K562 (cell line): Measurements from ENCODE around the gene DYNLT2. TPM values are rescaled to one million over a fixed set of nuclear protein-coding genes. Genes with fewer than 3 reads are reported as not detected.

Experiments
- DMBX1 ChIP-seq: fragments of 250-450 bp; sonication (Bioruptor Pico); IDR thresholded peaks from 2 replicates; pipeline ENCODE4 v1.8.0; 2022; ENCODE audit warnings: inconsistent platforms, mild to moderate bottlenecking, moderate library complexity, borderline replicate concordance
- FOSL1 ChIP-seq: fragments of 200-800 bp; sonication (Bioruptor generic); conservative IDR thresholded peaks from 2 replicates; pipeline ENCODE4 v1.6.1; 2016; ENCODE audit warnings: missing genetic modification characterization, missing compliant biosample characterization
- REST ChIP-seq, 2 experiments: fragments of 450-650 bp; formaldehyde crosslinking in 1 of 2; IDR thresholded peaks; 2 replicates each; pipeline versions ENCODE4 v1.4.0 to v1.6.1; 2014 to 2020; ENCODE audit warnings: mild to moderate bottlenecking in 2 of 2, borderline replicate concordance in 1 of 2, low read depth in 1 of 2
- ZNF583 ChIP-seq: fragments of 250-450 bp; sonication (Bioruptor Pico); IDR thresholded peaks from 2 replicates; pipeline ENCODE4 v1.4.0; 2020
- polyA plus RNA-seq, 8 experiments: library from polyadenylated mRNA; depleted of rRNA in 4 of 8; stranded (reverse) in 5 of 8; unstranded in 3 of 8; fragments of >200 nt; fragmentation: Nextera tagmentation in 2 of 8; fragmentation: Illumina TruSeq in 1 of 8; extraction: Ambion mirVana in 2 of 8; extraction: Trizol in 1 of 8; gene quantifications; 2 replicates each; pipeline versions ENCODE4 v1.2.1 to v1.2.3, GENCODE V29; 2011 to 2014; ENCODE audit warnings: inconsistent platforms in 1 of 8, missing spikeins in 1 of 8
- total RNA-seq, 7 experiments: library from RNA; depleted of rRNA in 6 of 7; stranded (reverse); fragments of >200 nt in 6 of 7; fragmentation: Illumina TruSeq in 2 of 7; extraction: Trizol in 2 of 7; gene quantifications; 2 replicates each; pipeline versions ENCODE4 v1.2.1 to v1.2.3, GENCODE V29; 2011 to 2021; ENCODE audit warnings: low replicate concordance in 1 of 7
- TF ChIP-seq, protein P1 (sequence below): fragments of 450-650 bp; IDR thresholded peaks from 2 replicates; pipeline ENCODE4 v1.6.1; 2016; ENCODE audit warnings: borderline replicate concordance
- TF ChIP-seq, protein P2 (sequence below): fragments of 250-450 bp; sonication (Bioruptor Pico); IDR thresholded peaks from 2 replicates; pipeline ENCODE4 v1.8.0; 2021; ENCODE audit warnings: moderate library complexity, mild to moderate bottlenecking, inconsistent platforms
- TF ChIP-seq, protein P3 (sequence below): fragments of 250-450 bp; sonication (Bioruptor Pico); IDR thresholded peaks from 2 replicates; pipeline ENCODE4 v1.4.0; 2020

The DYNLT2 gene
- total and polyA plus RNA-seq, 9 of the 15 experiments (the other 6 are each of a cell fraction or from before 2014, with no cell fraction given) = 2.0 to 12.8 (median 6.3) TPM

DNA sequence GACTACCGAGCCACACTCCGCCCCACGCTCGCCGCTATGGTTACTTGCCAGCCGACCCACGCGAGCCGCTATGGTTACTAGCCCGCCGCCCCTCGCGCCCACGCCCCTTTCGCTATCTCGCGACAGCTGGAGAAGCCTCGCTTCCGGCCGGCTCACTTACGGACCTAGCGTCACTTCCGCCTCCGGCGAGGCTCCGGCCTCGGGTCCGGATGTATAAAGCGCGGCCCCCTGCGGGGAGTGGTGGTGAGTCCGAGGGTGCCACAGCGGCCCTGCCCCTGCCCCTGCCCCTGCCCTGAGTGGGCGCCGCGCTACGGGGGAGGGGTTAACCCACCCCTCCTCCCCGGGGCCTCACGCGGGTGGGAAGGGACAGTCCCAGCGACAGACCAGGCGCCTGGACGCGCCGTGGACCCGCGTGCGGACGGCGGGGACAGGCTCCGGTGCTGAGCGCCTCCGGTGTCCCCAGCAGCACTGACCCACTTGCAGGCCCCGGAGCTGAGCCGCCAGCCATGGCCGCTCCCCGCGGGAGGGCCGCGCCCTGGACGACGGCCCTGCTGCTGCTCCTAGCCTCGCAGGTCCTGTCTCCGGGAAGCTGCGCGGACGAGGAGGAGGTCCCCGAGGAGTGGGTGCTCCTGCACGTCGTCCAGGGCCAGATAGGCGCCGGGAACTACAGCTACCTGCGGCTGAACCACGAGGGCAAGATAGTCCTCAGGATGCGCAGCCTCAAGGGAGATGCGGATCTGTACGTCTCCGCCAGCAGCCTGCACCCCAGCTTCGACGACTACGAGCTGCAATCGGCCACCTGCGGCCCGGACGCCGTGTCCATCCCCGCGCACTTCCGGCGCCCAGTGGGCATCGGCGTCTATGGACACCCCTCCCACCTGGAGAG is 49.2 kb downstream of the DYNLT2 start, which contains the start of the genes C6orf120 and WDR27 (continued):
- TF ChIP-seq, protein P1, sequence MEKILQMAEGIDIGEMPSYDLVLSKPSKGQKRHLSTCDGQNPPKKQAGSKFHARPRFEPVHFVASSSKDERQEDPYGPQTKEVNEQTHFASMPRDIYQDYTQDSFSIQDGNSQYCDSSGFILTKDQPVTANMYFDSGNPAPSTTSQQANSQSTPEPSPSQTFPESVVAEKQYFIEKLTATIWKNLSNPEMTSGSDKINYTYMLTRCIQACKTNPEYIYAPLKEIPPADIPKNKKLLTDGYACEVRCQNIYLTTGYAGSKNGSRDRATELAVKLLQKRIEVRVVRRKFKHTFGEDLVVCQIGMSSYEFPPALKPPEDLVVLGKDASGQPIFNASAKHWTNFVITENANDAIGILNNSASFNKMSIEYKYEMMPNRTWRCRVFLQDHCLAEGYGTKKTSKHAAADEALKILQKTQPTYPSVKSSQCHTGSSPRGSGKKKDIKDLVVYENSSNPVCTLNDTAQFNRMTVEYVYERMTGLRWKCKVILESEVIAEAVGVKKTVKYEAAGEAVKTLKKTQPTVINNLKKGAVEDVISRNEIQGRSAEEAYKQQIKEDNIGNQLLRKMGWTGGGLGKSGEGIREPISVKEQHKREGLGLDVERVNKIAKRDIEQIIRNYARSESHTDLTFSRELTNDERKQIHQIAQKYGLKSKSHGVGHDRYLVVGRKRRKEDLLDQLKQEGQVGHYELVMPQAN = no peak; the same call in 1 of the 2 replicates
- TF ChIP-seq FOSL1 (tag) = peak; percentile 56
- peak; percentile 5; the same call in 1 of the 2 replicates for TF ChIP-seq REST (IDR thresholded peaks at IDR 0.05; ENCODE audit: borderline replicate concordance)
- TF ChIP-seq REST (CRISPR knock-in tag; IDR thresholded peaks at IDR 0.05; ENCODE audit: low read depth) = no peak
- no peak for TF ChIP-seq DMBX1
- TF ChIP-seq, protein P2, sequence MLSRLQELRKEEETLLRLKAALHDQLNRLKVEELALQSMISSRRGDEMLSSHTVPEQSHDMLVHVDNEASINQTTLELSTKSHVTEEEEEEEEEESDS (CRISPR knock-in tag) = no peak
- TF ChIP-seq, protein P3, sequence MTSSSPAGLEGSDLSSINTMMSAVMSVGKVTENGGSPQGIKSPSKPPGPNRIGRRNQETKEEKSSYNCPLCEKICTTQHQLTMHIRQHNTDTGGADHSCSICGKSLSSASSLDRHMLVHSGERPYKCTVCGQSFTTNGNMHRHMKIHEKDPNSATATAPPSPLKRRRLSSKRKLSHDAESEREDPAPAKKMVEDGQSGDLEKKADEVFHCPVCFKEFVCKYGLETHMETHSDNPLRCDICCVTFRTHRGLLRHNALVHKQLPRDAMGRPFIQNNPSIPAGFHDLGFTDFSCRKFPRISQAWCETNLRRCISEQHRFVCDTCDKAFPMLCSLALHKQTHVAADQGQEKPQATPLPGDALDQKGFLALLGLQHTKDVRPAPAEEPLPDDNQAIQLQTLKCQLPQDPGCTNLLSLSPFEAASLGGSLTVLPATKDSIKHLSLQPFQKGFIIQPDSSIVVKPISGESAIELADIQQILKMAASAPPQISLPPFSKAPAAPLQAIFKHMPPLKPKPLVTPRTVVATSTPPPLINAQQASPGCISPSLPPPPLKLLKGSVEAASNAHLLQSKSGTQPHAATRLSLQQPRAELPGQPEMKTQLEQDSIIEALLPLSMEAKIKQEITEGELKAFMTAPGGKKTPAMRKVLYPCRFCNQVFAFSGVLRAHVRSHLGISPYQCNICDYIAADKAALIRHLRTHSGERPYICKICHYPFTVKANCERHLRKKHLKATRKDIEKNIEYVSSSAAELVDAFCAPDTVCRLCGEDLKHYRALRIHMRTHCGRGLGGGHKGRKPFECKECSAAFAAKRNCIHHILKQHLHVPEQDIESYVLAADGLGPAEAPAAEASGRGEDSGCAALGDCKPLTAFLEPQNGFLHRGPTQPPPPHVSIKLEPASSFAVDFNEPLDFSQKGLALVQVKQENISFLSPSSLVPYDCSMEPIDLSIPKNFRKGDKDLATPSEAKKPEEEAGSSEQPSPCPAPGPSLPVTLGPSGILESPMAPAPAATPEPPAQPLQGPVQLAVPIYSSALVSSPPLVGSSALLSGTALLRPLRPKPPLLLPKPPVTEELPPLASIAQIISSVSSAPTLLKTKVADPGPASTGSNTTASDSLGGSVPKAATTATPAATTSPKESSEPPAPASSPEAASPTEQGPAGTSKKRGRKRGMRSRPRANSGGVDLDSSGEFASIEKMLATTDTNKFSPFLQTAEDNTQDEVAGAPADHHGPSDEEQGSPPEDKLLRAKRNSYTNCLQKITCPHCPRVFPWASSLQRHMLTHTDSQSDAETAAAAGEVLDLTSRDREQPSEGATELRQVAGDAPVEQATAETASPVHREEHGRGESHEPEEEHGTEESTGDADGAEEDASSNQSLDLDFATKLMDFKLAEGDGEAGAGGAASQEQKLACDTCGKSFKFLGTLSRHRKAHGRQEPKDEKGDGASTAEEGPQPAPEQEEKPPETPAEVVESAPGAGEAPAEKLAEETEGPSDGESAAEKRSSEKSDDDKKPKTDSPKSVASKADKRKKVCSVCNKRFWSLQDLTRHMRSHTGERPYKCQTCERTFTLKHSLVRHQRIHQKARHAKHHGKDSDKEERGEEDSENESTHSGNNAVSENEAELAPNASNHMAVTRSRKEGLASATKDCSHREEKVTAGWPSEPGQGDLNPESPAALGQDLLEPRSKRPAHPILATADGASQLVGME (CRISPR knock-in tag) = no peak
- TF ChIP-seq ZNF583 (CRISPR knock-in tag) = peak; percentile 60; the same call in 1 of the 2 replicates
